HG02885 (cell line): ENCODE measurements around the gene EML3.
"Not testable (repeated sequence)": the region's sequence is repeated elsewhere in the genome, so short reads cannot be mapped to it uniquely, and the experiment has no call there.

Experiments used
- ATAC-seq: cut with Tn5 transposase; IDR thresholded peaks from one replicate; pipeline ENCODE4 v1.9.1; 2021; ENCODE audit warnings: mild to moderate bottlenecking; ENCODE audit not compliant: unreplicated experiment, poor library complexity

Gene EML3

GRCh38 chr11:62574363-62575071, 38.1 kb downstream of the EML3 start:
- ATAC-seq = peak; percentile 12

GRCh38 chr11:62573592-62574362, 38.8 kb downstream of the EML3 start, which contains the start of gene EEF1G:
EEF1G (minus strand) TSS chr11:62573891; CDS start chr11:62573842, 49 bp downstream.
- peak; percentile 91 for ATAC-seq

GRCh38 chr11:62573006-62573591, 39.5 kb downstream of the EML3 start:
- ATAC-seq = no peak

GRCh38 chr11:62572431-62572830, 40.1 kb downstream of the EML3 start:
- ATAC-seq = no peak

DNA sequence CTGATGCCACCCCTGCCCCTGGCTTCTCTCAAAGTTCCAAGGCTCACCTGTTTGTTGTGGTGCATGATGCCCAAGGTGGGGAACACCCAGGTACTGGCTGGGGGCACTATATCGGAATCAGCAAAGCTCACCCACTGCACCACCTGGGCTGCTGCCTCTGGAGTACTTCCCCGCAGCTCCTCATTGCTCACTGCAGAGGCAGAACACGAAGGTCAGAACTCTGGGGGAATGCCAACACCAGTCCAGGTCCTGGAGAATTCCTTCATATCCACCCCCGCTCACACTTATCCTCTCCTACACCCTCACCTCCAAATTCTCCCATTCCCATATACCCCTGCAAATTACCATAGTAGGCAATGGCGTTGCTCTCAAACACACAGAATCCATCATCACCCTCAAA, 41.1 kb downstream of the EML3 start:
- not testable (repeated sequence) for ATAC-seq

- ATAC-seq = not testable (repeated sequence)
These were observed 41.7 kb downstream of the EML3 start for GRCh38 chr11:62570903-62571302.

DNA sequence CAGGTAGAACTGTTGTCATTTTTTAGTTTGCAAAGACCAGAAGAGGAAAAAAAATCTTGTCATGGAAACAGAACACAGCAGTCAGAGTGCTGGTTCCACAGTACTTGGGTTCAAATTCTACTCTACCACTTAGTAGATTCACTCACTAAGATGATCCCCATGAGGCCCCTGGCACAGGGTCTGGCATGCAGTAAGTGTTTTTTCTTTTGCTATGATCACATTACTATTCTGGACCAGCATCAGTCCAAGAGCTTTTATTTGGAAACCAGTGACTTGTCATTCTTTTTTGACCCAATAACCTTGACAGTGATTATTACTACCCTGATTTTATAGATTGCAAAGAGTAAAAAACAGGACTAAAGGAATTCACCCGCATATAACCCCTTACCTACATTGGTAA, 43.0 kb downstream of the EML3 start:
- ATAC-seq = no peak

DNA sequence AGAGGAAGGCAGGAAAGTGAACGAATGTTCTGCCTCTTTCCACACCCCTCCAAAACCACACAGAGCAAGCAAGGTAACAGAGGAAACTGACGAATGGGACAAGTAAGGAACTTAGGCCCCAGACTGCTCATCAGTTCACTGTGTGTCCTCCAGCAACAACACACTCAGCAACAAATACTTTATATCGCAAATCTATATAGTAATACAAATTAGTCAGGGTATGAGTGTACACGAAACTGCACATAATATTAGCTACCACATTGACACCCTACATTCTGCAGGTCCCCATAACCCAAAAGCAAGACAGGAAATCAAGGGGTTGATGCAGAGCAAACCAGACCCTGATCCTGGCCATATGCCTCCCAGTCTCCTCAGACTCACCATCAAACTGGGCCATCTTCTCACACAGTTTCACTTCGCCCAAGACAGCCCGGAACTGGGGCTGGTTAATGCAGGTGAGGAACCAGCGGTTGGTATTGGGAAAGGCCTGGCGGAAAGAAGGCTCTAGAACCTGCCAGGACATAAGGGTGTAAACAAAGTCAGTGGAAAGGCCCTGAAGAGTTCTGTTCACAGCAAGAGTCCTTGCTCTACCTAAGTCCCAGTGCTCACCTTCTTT, 45.4 kb downstream of the EML3 start:
- no peak for ATAC-seq

- ATAC-seq = no peak
These were observed 46.3 kb downstream of the EML3 start for GRCh38 chr11:62566247-62566646.

DNA sequence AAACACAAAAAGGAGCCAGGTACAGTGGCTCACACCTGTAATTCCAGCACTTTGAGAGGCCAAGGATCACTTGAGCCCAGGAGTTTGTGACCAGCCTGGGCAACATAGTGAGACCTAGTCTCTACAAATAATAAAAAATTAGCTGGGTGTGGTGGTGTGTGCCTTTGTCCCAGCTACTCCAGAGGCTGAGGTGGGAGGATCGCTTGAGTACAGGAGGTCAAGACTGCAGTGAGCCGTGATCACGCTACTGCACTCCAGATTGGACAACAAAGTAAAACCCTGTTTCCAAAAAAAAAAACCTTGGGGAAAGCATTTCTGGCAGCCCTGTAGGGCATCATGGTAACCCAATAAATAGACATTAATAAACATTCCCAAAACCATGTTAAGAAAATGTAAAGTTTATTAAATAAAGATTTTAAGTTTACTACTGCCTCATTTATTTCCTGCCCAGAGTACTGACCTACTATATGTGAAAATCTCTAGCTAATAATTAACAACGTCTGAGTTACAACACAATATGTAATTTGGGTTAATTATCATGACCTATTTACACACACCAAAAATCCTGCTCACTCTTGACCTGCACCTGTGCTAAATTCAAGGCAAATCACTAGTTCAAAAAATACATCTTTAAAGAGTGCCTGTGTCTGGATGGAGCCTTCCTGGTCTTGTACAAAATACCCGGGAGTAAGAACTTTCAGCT, 47.3 kb downstream of the EML3 start:
- ATAC-seq = no peak

- not testable (repeated sequence) for ATAC-seq
These were observed 50.8 kb downstream of the EML3 start for GRCh38 chr11:62561677-62562230.

- ATAC-seq = no peak
These were observed 51.9 kb downstream of the EML3 start for GRCh38 chr11:62560566-62561103.

DNA sequence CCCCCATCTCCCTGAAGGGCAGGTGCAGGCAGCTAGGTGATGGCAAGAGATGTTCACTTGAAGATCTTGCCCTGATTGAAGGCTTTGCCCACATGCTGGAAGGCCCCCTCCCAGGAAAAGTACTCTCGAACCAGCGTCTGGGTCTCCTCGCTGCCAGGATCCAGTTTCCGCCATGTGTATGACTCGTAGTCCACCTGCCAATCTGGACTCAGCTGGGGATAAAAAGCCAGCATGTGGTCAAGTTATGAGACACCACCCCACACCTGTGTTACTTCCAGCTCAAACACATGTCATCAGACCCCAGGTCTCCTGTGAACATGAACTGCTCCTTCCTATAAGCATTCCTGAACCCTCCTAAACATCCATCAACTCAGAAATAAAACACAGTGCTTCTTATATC, 52.9 kb downstream of the EML3 start:
- not testable (repeated sequence) for ATAC-seq

- ATAC-seq = no peak
These were observed 53.4 kb downstream of the EML3 start for GRCh38 chr11:62559204-62559603.

DNA sequence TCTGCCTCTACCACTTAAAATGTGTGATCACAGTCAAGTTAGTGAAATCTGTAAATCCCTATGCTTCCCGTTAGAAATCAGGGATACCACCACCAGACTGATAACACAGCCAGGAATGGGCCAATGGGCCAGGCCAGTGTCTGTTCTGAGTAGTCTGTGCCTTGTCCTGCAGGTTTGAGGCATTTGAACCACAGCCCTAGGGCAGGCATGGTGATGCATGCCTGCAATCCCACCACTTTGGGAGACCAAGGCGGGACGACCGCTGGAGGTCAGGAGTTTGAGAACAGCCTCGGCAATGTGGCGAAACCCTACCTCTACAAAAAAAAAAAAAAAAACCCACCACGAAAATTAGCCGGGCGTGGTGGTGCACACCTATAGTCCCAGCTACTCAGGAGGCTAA, 53.9 kb downstream of the EML3 start:
- ATAC-seq = no peak

GRCh38 chr11:62556875-62557631, 55.5 kb downstream of the EML3 start:
- ATAC-seq = peak; percentile 23

DNA sequence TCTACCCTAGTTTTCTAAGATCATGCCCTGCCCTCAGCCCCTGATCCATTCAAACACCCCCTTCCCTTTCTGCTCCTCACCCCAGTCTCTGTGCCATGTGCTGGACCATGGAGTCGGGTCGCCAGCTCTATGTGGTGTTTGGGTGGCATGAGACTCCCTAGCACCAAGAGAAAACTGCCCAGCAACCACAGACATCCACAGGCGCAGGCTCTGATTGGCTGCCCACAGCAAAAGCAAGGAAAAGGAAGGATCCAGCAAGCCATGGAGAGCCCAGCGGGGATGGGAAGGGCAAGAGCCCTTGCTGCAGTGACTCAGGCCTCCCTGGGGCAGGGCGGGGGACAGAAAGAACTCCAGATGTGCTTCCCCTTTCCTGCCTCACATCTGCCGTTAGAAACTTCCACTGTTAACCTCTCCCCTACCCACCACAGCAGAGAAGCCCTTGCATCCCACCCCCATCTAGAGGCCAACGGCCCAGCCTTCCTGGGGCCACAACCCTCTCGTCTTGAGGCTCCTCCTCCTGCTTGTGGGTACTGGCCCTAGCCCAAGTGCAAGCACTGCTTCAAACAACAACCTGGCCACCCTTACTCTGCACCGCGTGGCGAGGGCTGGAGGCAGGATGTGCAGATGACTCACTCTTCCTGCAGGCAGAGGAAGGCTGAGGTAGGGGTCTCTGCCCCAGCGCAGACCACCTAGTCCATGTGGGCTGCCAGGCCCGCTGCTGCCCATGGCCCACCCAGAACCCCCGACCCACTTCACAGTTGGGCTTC, 56.3 kb downstream of the EML3 start:
- ATAC-seq = peak; percentile 45

GRCh38 chr11:62555464-62556107, 57.0 kb downstream of the EML3 start:
- ATAC-seq = peak; percentile 30
